Measurements from ENCODE around the gene DBNDD2.

The DBNDD2 gene

DNA sequence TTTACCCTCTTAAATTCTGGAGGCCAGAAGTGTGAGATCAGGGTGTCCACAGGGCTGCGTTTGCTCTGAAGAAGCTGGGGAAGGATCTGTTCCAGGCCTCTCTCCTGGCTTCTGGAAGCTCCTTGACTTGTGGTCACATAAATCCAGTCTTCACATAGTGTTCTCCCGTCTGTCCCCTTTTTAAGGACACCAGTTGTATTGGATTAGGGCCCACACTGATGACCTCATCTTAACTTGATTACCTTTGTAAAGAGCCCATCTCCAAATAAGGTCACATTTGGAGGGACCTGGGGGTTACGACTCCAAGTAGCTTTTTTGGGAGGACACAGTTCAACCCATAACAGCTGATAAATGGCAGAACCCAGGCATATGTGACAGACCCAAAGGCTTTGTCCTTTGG lies 41.4 kb downstream of the DBNDD2 start:
- DNase-seq (ENCODE audit: low read depth), result no peak

- no peak for DNase-seq (ENCODE audit: low read depth)
These were observed 42.2 kb downstream of the DBNDD2 start for GRCh38 chr20:45450097-45450818.

- DNase-seq (ENCODE audit: low read depth), result no peak
These were observed 44.1 kb downstream of the DBNDD2 start for GRCh38 chr20:45452238-45452637.

DNA sequence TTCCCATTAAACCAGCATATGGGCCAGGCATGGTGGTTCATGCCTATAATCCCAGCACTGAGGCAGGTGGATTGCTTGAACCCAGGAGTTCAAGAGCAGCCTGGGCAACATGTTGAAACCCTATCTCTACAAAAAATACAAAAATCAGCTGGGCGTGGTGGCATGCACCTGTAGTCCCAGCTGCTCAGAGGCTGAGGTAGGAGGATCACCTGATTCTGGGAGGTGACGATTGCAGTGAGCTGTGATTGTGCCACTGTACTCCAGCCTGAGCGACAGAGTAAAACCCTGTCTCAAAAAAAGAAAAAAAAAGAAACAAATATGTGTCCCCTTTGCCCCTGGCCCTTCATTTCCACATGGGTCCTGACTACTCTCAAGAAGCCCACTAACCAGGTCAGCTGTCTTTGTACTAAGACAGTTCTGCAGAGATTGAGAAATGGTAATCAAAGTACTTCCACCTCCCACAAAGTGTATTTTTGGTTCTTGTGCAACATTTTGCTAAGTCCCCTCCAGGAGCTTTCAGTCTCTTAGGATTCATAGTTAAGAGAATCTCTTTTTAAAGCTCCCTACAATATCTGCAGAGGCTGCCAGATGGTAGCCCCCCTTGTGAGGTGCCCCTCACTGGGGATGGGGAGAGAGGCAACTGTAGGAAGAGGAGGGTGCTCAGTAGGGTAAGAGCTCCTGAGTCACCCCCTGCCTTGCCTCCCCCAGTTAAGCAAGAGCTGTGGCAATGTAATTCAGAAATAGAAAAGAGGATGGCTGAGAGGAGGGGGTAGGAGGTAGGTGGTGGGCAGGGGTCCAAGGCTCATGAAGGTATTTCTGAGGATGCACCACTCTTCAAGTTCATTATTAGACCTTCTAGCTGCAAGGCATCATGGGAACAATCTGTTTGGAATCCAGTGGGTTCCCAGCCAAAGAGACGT lies 44.9 kb downstream of the DBNDD2 start:
- no peak for DNase-seq (ENCODE audit: low read depth)

- DNase-seq (ENCODE audit: low read depth), result no peak
These were observed 48.5 kb downstream of the DBNDD2 start for GRCh38 chr20:45456632-45457031.

- no peak for DNase-seq (ENCODE audit: low read depth)
These were observed 51.5 kb downstream of the DBNDD2 start for GRCh38 chr20:45459606-45460005.

Data from stimulated activated CD8-positive, alpha-beta memory T cell treated with anti-CD3 and anti-CD28 coated beads, Interleukin-12 subunit alpha, Interleukin-12 subunit beta, amount 100 ng/mL, for 1 hour (primary cell).